HG02763 (cell line): ENCODE data around the gene ZNF337.
A peak's percentile ranks its signal among the peaks of the same experiment; 100 is the strongest.
"Not testable (repeated sequence)": the region's sequence is repeated elsewhere in the genome, so short reads cannot be mapped to it uniquely, and the experiment has no call there.

Source experiments
- ATAC-seq: cut with Tn5 transposase; IDR thresholded peaks from one replicate; pipeline ENCODE4 v1.9.1; 2021; ENCODE audit warnings: mild to moderate bottlenecking, moderate library complexity; ENCODE audit not compliant: unreplicated experiment

ZNF337 gene

GRCh38 chr20:25695532-25696370 lies 902 bp downstream of the ZNF337 start:
- no peak for ATAC-seq

DNA sequence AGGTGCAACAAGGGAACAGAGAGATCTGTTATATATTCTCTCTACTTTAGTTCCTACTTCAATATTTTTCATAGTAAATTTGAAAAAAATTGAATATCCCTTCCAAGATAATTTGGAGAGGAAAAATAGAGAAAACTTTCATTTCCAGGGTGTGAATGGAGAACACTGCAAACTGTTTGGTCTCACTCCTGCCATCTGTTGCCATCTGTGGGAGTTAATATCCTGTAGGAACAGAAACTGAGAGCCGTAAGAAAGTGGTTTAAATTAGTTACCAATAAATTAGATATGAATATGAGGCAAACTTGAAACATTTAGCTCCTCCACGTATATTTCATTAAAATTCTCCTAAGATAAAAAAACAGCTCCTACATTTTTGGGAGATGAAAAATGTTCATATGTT lies 4.2 kb downstream of the ZNF337 start:
- no peak for ATAC-seq

GRCh38 chr20:25690427-25690826 lies 6.2 kb downstream of the ZNF337 start:
- no peak for ATAC-seq

GRCh38 chr20:25686081-25687067 lies 10.3 kb downstream of the ZNF337 start:
- peak; percentile 26 for ATAC-seq

DNA sequence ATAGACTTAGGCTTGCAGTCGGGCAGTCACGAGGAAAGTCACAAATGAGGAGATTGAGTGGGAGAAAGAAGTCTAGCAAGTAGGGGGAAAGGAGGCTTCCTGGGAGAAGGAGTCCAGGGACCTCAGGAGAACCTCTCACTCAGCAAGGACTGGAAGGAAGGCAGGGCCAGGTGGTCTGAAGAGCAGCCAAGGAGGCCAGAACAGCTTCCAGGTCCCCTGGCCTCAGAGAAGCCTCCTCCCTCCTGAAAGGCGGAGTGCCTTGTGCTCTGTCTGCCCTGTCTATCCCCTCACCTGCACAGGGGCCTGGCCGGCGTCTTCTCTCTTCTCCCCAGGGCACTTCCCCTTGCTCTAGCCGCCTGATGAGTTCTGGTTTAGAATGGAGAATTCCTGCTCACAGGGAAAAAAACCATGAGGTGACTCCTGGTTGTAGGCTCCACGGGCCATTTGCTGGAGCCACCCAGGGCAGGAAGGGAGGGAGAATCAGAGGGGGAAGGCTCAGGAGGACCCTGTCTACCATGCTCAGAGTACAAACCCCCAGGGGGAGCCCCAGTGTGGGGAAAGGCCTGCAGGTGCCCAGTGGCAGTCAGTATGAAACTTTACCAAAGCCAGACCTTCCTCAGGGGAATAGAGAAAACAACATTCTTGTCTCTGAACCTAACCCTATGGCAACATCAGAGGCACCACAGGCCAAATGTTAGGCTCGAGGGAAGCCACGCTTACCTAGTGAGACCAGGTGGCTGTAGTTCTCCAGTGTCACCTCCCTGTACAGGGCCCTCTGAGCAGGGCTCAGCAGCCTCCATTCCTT lies 11.2 kb downstream of the ZNF337 start:
- ATAC-seq: peak; percentile 89

DNA sequence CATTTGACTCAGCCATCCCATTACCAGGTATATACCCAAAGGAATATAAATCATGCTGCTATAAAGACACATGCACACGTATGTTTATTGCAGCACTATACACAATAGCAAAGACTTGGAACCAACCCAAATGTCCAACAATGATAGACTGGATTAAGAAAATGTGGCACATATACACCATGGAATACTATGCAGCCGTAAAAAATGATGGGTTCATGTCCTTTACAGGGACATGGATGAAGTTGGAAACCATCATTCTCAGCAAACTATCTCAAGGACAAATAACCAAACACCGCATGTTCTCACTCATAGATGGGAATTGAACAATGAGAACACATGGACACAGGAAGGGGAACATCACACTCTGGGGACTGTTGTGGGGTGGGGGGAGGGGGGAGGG lies 12.8 kb downstream of the ZNF337 start:
- not testable (repeated sequence) for ATAC-seq

DNA sequence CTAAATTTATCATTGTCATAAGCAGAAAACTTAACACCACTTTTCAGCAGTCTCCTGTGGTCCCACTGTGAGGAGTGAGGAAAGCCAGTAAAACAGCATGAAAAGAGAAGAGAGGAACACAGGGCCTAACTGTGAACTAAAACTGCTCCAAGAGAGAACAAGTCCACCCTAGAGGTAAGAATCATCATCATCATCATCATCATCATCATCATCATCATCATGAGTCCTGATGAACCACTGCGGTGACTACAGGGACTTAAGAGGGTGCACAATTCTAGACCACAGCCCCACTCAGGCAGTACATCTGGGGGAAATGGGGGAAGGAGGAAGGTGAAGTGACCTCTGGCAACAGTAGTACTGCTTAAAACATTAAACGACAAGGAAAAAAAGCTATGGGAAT lies 13.6 kb downstream of the ZNF337 start:
- ATAC-seq: no peak

DNA sequence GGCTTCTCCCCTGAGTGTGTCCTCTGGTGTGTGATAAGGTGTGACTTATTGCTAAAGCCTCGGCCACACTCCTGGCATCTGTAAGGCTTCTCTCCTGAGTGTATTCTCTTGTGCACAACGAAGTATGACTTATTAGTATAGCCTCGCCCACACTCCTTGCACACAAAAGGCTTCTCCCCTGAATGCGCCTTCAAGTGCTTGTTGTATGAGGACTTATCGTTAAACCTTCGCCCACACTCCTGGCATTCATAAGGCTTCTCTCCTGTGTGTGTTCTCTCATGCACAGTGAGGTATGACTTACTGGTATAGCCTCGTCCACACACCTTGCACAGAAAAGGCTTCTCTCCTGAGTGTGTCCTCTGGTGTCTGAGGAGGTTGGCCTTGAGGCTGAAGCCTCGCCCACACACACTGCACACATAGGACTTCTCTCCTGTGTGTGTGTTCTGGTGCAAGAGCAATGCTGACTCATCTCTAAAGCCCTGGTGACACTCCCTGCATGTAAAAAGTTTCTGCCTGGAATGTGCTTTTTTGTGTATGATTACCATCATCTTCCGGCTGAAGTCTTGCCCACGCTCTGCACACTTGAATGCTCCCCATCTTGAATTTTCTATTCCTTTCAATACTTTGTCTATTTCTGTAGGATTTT lies 20.4 kb downstream of the ZNF337 start:
- peak; percentile 59 for ATAC-seq

GRCh38 chr20:25675161-25675560 lies 21.5 kb downstream of the ZNF337 start:
- no peak for ATAC-seq

GRCh38 chr20:25672659-25673235 lies 23.9 kb downstream of the ZNF337 start:
- ATAC-seq: no peak

DNA sequence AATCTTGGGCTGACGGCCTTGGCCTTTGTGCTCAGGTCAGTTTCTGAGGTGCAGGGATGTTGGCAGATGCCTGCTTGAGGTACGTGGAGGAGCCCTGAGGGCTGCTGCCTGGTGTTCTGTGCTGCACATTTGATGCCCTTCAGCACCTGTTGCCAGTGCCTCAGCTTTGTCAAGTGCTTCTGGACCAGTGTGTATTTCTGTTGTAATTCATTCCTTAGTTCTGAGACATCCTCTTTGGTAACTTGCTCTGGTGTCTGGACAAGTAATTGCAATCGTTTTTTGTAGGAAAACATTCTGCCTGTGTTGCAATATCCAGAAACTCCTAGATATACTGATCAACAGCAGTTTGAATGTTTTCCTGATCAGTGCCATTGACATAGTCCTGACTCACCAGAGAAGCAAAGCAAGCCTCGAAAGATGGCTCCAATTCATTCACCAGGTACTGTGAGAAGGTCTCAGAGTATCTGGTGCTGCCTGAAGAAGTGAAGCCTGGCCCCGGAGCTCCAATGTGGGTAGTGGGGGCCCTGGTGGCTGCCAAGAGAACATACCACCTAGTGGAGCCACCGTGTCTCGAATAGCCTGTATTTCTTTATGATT lies 26.7 kb downstream of the ZNF337 start:
- ATAC-seq: no peak

DNA sequence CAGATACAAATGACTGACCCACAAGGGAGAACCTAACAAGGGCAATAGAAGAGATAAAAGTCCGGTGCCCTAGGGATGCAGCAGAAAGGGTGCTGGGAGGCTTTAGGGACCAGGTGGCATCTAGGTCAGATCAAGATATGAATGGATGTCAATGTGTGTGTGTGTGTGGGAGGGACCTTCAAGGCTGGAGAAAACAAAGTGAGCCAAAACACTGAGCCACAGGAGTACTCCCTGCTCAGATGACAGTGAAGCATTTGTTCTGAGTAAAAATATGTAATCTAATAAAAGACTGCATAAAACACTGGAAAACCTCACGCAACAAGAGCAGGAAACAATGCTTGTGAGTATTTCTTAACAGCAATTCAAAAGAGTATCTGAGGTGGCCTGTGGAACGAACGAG lies 28.2 kb downstream of the ZNF337 start:
- ATAC-seq: no peak

GRCh38 chr20:25659999-25660398 lies 36.7 kb downstream of the ZNF337 start:
- ATAC-seq: no peak

DNA sequence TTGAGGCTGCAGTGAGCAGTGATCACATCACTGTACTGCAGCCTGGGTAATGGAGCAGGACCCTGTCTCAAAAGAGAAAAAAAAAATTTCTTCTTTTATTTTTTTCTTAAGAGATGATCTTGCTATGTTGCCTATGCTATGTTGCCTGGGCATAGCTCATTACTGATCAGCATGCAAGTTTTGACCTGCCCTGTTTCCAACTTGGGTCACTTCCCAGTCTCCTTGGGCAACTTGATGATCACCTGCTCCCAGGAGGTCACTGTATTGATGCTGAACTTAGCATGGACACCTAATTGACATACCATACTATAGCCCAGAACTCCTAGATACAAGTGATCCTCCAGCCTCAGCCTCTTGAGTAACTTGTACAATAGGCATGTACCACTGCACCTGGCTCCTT lies 42.2 kb downstream of the ZNF337 start:
- no peak for ATAC-seq

- not testable (repeated sequence) for ATAC-seq
These were observed 43.8 kb downstream of the ZNF337 start for GRCh38 chr20:25652866-25653265.

DNA sequence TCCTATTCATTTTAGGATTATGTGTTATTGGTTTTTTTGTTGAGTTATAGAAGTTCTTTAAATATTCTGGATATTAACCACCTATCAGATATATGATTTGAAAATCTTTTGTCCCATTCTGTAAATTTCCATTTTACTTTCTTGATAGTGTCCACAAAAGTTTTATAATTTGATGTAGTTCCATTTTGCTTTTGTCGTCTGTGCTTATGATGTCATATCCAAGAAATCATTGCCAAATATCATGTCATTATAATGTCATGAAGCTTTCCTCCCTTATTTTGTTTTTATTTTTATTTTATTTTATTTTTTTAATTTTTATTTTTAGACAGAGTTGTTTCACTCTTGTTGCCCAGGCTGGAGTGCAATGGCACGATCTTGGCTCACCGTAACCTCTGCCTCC lies 51.8 kb downstream of the ZNF337 start:
- ATAC-seq: no peak

- ATAC-seq: no peak
These were observed 52.9 kb downstream of the ZNF337 start for GRCh38 chr20:25643716-25644115.

DNA sequence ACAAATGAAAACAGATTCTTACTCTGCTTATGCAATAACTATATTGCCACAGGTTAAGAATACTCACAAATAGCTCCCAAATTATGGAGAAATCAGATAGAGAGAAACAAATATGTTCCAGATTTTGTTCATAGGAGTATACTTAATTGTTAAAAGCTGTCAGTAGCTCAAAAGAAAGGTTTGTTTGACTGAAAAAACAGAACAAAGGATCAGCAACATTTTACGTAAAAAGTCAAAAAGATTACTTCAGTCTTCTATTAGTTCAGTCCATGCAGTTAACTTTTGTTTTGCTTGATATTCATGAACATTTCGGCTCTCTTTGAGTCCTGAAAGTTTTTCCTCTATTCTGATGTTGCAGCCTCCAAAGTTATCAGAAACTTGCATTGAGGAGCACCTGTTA lies 59.4 kb downstream of the ZNF337 start:
- no peak for ATAC-seq

DNA sequence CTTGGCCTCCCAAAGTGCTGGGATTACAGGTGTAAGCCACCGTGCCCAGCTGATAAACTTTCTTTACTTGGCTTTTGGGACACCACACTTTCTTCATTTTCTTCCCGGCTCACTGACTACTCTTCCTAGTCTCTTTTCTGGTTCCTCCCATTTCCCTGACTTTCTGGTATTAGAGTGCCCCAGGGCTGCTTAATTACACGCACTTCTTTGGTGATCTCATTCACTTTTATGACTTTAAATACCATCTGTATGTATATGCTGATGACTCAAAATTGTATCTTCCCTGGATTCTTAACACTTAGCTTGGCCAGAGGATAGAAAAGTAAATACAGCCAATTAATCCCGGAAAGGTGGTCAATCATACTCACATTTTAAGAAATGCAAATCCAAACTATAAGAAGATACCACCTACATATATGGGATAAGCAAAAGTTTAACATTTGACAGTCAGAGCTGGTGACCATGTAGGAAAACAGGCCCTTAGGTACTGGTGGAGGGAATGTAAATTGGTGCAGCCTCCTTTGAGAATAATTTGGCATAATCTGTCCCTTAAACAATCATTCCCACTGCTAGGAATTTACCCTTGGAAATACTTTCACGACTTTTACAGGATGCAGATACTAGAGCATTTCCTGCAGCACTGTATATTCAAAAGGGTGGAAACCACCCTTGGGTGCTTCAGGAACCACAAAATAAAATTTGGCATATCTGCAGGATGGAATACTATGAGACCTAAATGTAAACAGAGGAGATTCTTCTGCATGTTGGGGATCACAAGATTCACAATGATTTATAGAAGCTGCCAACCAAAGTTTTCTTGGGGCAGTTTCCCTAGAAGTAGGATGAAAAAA lies 63.5 kb downstream of the ZNF337 start:
- ATAC-seq: no peak
